PC-3 (cell line): Measurements from ENCODE around the gene TRIM38. TPM values are rescaled to one million over a fixed set of nuclear protein-coding genes. Genes with fewer than 3 reads are reported as not detected.

Source experiments
- ATAC-seq: fragments of 200-7000 bp; cut with Tn5 transposase; 2 replicates; pipeline ENCODE4 v1.9.1; 2020; ENCODE audit warnings: mild to moderate bottlenecking, moderate library complexity
- BruUV-seq: library from RNA; stranded (reverse); fragments of 400-500 nt; replicated peaks from 2 replicates; lab custom pipeline; 2021; lab: Mats Ljungman, UMichigan
- CTCF ChIA-PET: fragments of 300-600 bp; sonication (Branson Sonifier 250); formaldehyde crosslinking; loops from one replicate; lab custom pipeline; 2022; ENCODE audit warnings: antibody characterized with exemption; lab: Charles Lee
- POLR2A ChIA-PET: fragments of 300-600 bp; sonication (Branson Sonifier 250); formaldehyde crosslinking; loops from one replicate; lab custom pipeline; 2022; ENCODE audit warnings: antibody characterized with exemption; ENCODE audit not compliant: unreplicated experiment; lab: Charles Lee
- DNase-seq: peaks from one replicate; pipeline ENCODE4 v3.0.0-alpha.2; 2015
- H2AFZ ChIP-seq: fragments of 300-600 bp; sonication (generic); 2 replicates; pipeline ENCODE4 v1.6.0; 2016; ENCODE audit warnings: antibody characterized with exemption, low read length
- H3F3A ChIP-seq: fragments of 300-600 bp; sonication (generic); one replicate; pipeline ENCODE4 v1.6.0; 2017; ENCODE audit warnings: antibody characterized with exemption, low read length, control low read depth, mild to moderate bottlenecking; ENCODE audit not compliant: unreplicated experiment
- H3K27ac ChIP-seq: fragments of 300-600 bp; sonication (generic); 2 replicates; pipeline ENCODE4 v1.5.1; 2016; ENCODE audit warnings: mild to moderate bottlenecking, low read length
- H3K27me3 ChIP-seq: fragments of 300-600 bp; sonication (generic); 2 replicates; pipeline ENCODE4 v1.6.1; 2016; ENCODE audit warnings: low read length, mixed read lengths
- H3K36me3 ChIP-seq: fragments of 300-600 bp; sonication (generic); 2 replicates; pipeline ENCODE4 v1.6.1; 2016; ENCODE audit warnings: low read depth, mixed run types, low read length, mixed read lengths
- H3K4me1 ChIP-seq: fragments of 300-600 bp; sonication (generic); 2 replicates; pipeline ENCODE4 v1.5.1; 2016; ENCODE audit warnings: low read length; ENCODE audit not compliant: insufficient read depth
- H3K4me2 ChIP-seq: fragments of 300-600 bp; sonication (generic); 2 replicates; pipeline ENCODE4 v1.6.0; 2016; ENCODE audit warnings: low read length
- H3K4me3 ChIP-seq: fragments of 300-600 bp; sonication (generic); 2 replicates; pipeline ENCODE4 v1.5.1; 2016; ENCODE audit warnings: mild to moderate bottlenecking, low read length, mixed read lengths
- H3K79me2 ChIP-seq: fragments of 300-600 bp; sonication (generic); 2 replicates; pipeline ENCODE4 v1.6.1; 2017; ENCODE audit warnings: low read length, mixed read lengths
- H3K9ac ChIP-seq: fragments of 300-600 bp; sonication (generic); 2 replicates; pipeline ENCODE4 v1.6.0; 2016; ENCODE audit warnings: mild to moderate bottlenecking, low read length
- H3K9me2 ChIP-seq: fragments of 300-600 bp; sonication (generic); replicated peaks from 2 replicates; pipeline ENCODE4 v1.6.1; 2016; ENCODE audit warnings: mixed run types, low read length, mixed read lengths
- H3K9me3 ChIP-seq: fragments of 300-600 bp; sonication (generic); 2 replicates; pipeline ENCODE4 v1.6.1; 2016; ENCODE audit warnings: low read length, mixed read lengths
- H4K20me1 ChIP-seq: fragments of 300-600 bp; sonication (generic); 2 replicates; pipeline ENCODE4 v1.6.1; 2016; ENCODE audit warnings: low read length, mixed read lengths
- CTCF ChIP-seq: fragments of 300-600 bp; sonication (generic); conservative IDR thresholded peaks from 2 replicates; pipeline ENCODE4 v1.5.1; 2017; ENCODE audit warnings: antibody characterized with exemption, low read depth, mild to moderate bottlenecking, low read length
- EZH2 ChIP-seq: fragments of 300-600 bp; sonication (generic); IDR thresholded peaks from one replicate; pipeline ENCODE4 v1.6.1; 2017; ENCODE audit warnings: antibody characterized with exemption, mild to moderate bottlenecking, low read length; ENCODE audit not compliant: unreplicated experiment
- EZH2phosphoT487 ChIP-seq: fragments of 300-600 bp; sonication (generic); IDR thresholded peaks from 2 replicates; pipeline ENCODE4 v1.6.1; 2018; ENCODE audit warnings: mild to moderate bottlenecking, antibody characterized with exemption, low read length, borderline replicate concordance
- intact Hi-C: fragments of 100-400 bp; cut with micrococcal nuclease; formaldehyde crosslinking; loops from 2 replicates; pipeline ENCODE4 v1.9.0; 2023
- total RNA-seq: library from RNA; depleted of rRNA; stranded (reverse); fragments of >200 nt; gene quantifications from 2 replicates; pipeline ENCODE4 v1.2.3, GENCODE V29; 2014

Gene TRIM38
- total RNA-seq, 1 experiment from 2014 or later: 5.6 TPM

GRCh38 chr6:25950297-25950696 lies 12.3 kb upstream of the TRIM38 start:
- POLR2A ChIA-PET: interaction anchor here (0.6 kb wide), 1 partner anchor 93 kb away, joined by 3 read pairs; a partner anchor contains a TSS
- BruUV-seq: no TSS peak
- no peak overlapping the region for H2AFZ ChIP-seq

GRCh38 chr6:25951296-25952032 lies 11.1 kb upstream of the TRIM38 start:
- ATAC-seq (no peak), DNase-seq (no peak)
- POLR2A ChIA-PET: no interaction called here
- CTCF ChIA-PET: no interaction called here
- Histone ChIP-seq H3K9ac (no peak overlapping the region), H4K20me1 (no peaks in the 10 kb centered on the region), H3K4me2 (no peak overlapping the region), H3K27me3 (no peaks in the 10 kb centered on the region), H3K4me3 (no peak overlapping the region), H3F3A (no peaks in the 10 kb centered on the region), H3K4me1 (no peaks in the 10 kb centered on the region), H3K27ac (no peak overlapping the region), H3K9me2 (no peaks in the 10 kb centered on the region), H3K79me2 (no peaks in the 10 kb centered on the region), H2AFZ (no peak overlapping the region), H3K36me3 (no peaks in the 10 kb centered on the region), H3K9me3 (no peaks in the 10 kb centered on the region)
- no TSS peak for BruUV-seq
- TF ChIP-seq EZH2 (no peak), EZH2phosphoT487 (no peak), CTCF (no peak)
- intact Hi-C loops: no loop called here

More at GRCh38 chr6:25950297-25950696, 12.3 kb upstream of the TRIM38 start:
- Histone ChIP-seq H3K9me2 (no peaks in the 10 kb centered on the region), H3K4me1 (no peaks in the 10 kb centered on the region), H3K9me3 (no peaks in the 10 kb centered on the region), H3K9ac (no peak overlapping the region), H3K27me3 (no peaks in the 10 kb centered on the region), H3K36me3 (no peaks in the 10 kb centered on the region), H3K4me2 (no peak overlapping the region), H3K4me3 (no peak overlapping the region), H3K79me2 (no peaks in the 10 kb centered on the region), H3K27ac (no peak overlapping the region), H4K20me1 (no peaks in the 10 kb centered on the region), H3F3A (no peaks in the 10 kb centered on the region)
- CTCF ChIA-PET: no interaction called here
- ATAC-seq: no peak
- intact Hi-C loops: no loop called here
- no peak for DNase-seq
- TF ChIP-seq EZH2 (no peak), EZH2phosphoT487 (no peak), CTCF (no peak)

GRCh38 chr6:25952535-25952934 lies 10.1 kb upstream of the TRIM38 start:
- no peaks in the 10 kb centered on the region for H4K20me1 ChIP-seq
- no peak for TF ChIP-seq EZH2phosphoT487
- TF ChIP-seq EZH2: no peak
- TF ChIP-seq CTCF: no peak
- H3K27me3 ChIP-seq: no peaks in the 10 kb centered on the region
- H3K9me3 ChIP-seq: no peaks in the 10 kb centered on the region
- no peak overlapping the region for H2AFZ ChIP-seq
- no peaks in the 10 kb centered on the region for H3K9me2 ChIP-seq
- H3K36me3 ChIP-seq: no peaks in the 10 kb centered on the region
- CTCF ChIA-PET: no interaction called here
- no peak overlapping the region for H3K27ac ChIP-seq
- H3K4me1 ChIP-seq: no peaks in the 10 kb centered on the region
- DNase-seq (no peak), ATAC-seq (no peak)
- no peak overlapping the region for H3K9ac ChIP-seq
- H3K4me3 ChIP-seq: no peak overlapping the region
- no peak overlapping the region for H3K4me2 ChIP-seq
- POLR2A ChIA-PET: interaction anchor here (0.7 kb wide), 1 partner anchor 68 kb away, joined by 5 read pairs; no protein-coding TSS in a partner anchor
- no peaks in the 10 kb centered on the region for H3K79me2 ChIP-seq
- BruUV-seq: no TSS peak
- intact Hi-C loops: no loop called here
- H3F3A ChIP-seq: no peaks in the 10 kb centered on the region
